Stimulated activated CD4-positive, alpha-beta T cell treated with anti-CD3 and anti-CD28 coated beads, Interleukin-15, amount 100 ng/mL, for 24 hours (primary cell): ENCODE measurements around the gene MVB12A.

ENCODE experiments used
- DNase-seq: peaks from one replicate; pipeline ENCODE4 v3.0.0-alpha.2; 2020

MVB12A gene

DNA sequence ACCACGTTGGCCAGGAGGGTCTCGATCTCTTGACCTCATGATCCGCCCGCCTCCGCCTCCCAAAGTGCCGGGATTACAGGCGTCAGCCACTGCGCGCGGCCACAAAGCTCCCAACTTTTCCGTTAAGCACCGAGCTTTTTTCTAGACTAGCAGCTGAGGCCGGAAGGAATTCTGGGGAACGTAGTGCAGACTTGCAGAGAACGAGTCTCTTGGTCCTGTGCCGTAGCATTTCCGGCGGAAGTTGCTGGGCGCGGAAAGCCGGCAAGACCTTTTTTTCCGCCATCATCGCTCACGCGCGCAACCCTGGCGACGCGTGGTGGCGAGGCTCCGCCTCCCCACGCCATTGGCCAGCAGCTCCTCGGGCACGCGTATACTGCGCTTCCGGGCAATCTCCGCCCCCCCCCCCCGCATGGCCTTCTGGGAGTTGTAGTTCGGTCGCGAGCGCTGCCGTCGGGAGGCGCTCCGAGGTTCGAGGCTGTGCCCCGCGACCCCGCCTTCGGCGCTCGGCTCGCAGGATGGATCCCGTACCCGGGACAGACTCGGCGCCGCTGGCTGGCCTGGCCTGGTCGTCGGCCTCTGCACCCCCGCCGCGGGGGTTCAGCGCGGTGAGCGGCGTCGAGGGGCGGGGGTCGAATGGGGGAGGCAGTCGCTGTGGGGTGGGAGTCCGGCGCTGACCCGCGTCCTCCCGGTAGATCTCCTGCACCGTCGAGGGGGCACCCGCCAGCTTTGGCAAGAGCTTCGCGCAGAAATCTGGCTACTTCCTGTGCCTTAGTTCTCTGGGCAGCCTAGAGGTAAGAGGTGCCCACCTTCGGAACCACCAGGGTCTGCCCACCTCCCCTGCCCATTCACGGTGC, at the start of gene MVB12A:
Gene MVB12A (plus strand): TSS at position 427 of the 854 bp plus-strand sequence. CDS start 89 bp downstream, at position 516.
- DNase-seq: peak; percentile 97

DNA sequence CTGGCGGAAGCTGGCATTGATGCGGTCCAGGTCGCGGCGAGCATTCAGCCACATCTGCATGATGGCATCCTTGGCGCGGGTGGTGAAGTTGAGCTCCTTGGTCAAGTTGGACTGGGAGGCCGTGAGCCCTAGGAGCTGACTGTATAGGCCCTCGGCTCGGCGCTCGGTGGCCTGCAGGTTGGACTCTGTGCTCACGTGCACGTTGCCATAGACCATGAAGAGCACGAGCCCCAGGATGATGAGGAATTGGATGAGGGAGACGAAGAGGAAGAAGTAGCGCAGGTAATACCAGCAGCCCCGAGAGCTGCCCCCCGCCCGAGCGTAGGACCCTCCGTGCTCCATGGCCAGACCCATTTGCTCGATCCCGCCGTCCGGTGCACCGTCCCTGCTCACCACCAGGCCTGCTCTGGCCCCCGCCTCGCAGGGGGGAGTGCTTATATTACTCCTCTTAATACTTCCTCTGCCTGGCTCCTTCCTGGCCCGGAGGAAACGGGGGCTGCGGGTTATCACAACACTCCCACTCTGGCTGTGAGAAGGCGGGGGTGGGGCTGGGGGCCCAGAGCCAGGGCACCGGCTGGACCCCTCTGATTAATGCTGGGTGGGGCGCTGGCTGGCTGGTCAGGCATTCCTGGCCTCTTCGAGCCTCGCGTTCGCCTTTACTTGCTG, 42.8 kb upstream of the MVB12A start, which contains the start of gene PLVAP:
Gene PLVAP (minus strand): TSS at position 408 of the 666 bp plus-strand sequence. CDS start 54 bp downstream, at position 354.
- no peak for DNase-seq

DNA sequence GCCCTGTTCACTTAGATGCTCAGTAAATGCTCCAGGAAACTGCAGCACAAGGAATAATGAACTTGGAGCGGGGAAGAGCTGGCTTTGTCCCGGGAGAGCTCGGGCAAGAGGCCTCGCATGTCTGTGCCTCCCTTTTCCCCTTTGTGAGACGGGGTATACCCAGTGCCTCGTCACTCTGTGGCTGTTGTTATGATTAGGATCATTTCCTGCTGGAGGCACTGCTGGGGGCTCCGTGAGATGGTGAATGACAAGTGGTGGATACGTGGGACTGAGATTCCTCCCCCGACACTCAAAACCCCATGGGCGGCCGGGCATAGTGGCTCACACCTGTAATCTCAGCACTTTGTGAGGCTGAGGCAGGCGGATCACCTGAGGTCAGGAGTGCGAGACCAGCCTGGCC, 41.6 kb upstream of the MVB12A start:
- no peak for DNase-seq

DNA sequence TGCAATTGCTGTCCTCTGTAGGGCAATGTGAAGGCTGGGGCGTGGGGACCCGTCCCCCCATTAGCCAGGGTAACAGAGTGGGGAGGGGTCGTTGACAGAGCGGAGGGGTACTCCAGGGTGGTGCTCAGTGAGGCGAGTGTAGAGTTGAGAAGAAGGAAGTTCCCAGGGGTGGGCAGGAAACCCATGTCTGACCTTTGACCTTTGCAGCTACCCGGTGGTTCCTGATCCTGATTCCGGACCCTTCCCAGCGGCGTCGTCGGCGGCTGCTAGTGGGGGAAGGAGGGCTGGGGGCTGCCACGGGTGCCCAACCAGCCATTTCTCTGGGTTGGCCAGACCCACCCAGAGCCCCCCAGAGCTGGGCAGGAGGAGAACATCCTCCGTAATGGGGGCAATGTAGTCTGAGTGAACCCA, 40.6 kb upstream of the MVB12A start:
- DNase-seq: no peak

DNA sequence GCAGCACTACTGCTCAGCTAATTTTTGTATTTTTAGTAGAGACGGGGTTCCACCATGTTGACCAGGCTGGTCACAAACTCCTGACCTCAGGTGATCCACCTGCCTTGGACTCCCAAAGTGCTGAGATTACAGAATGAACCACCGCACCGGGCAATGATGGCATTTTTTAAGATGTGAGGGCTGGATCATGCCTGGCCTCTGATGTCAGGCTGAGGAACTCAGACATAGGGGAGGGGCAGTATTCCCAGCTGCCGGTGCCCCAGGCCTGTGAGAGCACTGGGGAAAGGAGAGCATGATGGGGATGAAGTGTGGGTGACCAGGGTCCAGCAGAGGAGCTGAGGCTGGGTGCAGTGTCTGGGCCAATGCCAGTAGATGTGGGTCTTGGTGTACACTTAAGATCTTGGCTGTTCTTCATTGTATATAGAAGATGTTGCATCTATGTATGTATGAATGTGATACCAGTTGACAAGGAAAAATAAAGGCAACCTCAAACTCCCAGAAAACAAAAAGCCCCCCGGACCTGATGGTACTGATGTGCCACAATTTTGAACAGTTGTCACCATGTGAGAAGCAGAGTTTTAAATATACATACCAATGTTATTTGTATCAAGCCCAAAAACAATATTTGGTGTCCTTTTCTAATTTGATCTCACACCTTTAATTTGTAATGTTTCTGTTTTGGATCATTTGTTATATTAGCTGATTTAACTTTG, 39.3 kb upstream of the MVB12A start:
- DNase-seq: no peak

DNA sequence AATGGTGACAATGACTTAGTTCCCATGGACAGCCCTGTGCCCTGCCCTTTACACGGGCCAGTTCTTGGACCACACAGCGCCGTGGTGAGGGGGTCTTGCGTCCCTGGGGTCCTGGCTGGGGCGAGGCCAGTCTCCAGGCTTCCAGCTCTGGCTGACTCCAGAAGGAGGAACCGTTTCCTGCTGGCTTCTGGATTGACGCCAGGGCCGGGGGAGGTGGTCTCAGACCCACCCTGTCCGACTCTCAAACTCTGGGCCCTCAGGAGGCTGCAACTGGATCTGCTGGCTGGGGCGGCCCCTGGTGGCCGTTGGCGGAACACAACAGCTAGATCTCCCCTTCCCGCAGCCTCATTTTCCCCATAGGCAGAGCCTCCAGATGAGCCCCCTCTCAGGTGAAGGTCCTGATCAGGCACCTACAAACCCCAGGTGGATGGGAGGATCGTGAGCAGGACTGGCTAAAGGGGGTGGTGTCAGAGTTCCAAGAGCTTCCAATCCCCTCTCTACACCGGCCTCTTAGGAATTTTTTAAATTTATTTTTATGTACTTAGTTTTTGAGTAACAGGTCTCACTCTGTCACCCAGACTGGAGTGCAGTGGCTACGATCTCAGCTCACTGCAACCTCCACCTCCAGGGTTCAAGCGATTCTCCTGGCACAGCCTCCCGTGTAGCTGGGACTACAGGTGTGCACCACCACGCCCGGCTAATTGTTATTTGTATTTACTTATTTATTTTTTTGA, 33.8 kb upstream of the MVB12A start:
- peak; percentile 77 for DNase-seq

DNA sequence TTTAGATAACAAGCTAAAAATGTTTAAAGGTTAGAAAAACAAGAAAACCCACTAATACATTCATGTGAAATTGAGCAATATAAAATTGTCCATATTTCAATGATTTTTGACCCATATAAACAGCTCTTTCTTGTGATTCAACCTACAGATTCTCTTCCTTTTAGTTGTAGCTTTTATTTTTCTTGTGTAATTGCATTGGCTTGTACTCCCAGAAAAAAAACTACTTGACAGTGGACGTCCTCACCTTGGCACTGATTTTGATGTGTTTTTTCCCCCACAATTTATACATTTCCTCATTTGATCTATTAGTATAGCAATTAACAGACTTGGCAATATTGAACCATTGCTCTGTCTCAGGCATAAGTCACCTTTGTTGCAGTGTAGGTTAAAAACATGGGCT, 30.6 kb upstream of the MVB12A start:
- DNase-seq: no peak

DNA sequence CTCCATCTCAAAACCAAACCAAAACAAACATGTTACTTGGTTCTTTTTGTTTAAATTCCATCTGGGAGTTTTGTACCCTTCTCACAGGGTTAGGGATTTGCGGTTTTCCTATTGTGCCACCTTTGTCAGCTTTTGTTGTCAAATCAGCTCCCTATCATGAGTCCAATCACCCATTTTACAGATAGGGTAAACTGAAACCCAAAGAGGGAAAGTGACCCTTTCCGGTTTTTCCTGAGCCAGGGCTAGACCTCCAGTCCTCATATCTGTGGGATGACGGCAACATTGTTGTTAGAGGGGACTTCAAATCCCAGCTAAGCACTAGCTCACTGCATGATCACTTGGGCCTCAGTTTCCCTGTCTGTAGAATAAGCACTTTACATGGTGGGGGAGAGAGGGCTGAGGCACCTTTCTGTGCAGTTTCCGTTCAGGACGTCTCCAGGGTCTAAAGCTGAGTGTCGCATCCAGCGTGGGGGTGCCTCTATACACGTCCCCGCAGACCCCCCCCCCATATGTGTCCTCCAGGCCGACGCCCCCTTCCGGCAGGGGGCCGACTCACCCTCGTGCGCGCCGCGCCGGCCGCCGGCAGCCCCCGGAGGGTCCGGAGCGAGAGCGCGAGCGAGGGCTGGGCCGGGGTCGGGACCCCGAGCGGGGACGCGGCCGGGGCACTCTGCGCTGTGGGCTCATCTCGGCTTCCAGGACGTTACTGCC, 29.7 kb upstream of the MVB12A start:
- DNase-seq: no peak

DNA sequence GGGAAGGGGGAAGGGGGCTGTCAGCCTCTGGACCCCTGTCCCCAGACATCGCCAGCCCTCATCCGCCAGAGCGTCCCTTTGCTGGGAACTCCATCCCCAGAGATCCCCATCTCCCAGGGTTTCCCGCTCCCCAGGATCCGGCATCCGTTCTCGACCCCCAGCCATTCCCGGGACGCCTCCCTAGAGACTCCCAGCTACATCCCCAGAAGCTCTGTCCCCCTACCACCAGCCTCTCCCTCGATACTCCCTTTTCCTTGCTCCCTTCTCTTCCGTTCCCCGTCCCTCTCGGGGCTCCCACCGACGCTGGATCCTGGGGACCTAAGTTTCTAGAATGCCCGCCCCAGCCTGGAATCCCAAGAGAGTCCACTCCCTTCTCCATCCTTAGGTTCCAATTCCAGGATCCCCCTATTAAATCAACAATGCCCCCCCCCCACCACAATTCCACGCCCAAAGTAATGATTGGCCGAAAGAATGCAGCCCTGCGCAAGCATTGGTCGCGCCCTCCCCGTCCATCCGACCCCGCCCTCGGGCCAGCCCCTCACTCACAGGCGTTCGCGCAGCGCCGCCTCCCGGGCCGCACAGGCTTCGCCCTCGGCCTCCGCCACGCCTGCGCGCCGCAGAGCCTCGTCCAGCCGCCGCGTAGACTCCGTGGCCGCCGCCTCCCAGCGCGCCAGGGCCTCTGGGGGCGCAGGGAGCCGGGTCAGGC, 29.0 kb upstream of the MVB12A start:
- peak; percentile 96 for DNase-seq

DNA sequence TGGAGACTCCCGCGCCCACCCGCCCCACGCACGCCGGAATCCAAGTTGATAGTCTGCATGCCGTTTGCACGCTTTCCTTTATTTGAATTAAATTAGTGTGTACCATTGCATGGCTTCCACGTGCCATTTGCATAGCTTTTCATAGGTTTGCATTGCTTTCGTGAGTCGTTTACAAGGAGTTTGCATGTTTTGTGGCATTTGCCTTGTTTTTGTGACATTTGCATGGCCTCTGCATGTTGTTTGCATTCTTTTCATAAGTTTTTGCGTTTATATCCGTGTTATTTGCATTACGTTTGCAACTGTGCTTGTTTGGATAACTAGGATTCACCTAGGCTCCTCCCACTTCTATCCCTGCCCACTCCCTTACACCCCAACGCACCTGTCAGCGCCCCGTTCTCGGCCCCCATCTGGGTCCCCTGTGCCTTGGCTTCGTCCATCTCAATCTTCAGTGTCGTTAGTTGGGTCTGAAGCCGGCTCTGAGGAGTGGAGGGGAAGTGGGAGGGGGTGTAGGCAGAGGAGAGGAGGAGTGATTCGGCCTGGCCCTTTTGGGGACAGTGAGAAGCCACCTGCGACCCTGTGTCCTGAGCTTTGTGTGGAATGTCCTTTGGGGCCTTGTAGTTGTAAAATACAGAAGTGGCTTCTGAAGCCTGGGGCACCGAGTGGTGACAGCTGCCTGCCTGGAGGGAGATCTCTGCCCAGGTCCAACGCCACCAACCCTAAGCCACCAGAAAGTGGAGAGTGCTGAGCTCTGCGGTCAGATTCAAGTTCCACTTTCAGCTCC, 28.3 kb upstream of the MVB12A start:
- DNase-seq: peak; percentile 13

DNA sequence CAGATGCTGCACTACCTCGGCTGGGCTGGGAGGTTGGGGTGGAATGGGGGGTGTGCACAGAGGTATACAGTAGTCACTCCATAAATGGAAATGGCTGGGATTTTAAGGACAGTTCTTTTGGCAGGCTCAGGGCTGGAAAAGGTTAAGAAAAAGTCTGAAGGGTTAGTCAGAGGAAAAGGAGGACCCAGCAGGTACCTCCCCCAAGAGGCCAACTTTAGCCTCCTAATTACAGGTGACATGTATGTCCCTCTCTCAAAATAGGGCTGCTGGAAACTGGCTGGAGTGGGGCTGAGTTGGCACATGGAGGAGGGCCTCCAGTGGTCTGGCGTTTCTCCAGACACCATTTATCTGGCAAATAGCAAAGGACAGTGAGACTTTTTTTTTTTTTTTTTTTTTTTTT, 26.8 kb upstream of the MVB12A start:
- no peak for DNase-seq

DNA sequence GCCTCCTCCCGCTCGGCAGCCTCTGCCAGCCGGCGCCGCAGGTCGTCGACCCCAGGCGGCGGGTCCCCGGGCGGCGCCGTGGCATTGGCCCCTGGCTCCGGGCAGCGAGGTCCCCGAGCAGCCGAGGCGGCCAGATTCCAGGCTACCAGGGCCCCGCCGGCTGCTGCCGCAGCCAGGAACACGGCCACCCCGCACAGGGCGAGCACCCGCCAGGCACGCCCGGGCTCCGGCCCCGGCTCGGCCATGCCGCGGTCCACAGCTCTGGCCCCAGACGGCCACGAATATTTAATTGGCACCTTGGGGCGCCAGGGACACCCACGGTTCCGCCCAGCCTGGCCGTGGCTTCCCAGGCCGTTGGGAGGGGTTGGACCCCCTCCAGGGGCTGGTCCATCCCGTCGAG, 25.9 kb upstream of the MVB12A start, which contains the start of gene CCDC194:
Gene CCDC194 (minus strand): TSS at position 283 of the 400 bp plus-strand sequence. CDS start 38 bp downstream, at position 245.
- DNase-seq: no peak

DNA sequence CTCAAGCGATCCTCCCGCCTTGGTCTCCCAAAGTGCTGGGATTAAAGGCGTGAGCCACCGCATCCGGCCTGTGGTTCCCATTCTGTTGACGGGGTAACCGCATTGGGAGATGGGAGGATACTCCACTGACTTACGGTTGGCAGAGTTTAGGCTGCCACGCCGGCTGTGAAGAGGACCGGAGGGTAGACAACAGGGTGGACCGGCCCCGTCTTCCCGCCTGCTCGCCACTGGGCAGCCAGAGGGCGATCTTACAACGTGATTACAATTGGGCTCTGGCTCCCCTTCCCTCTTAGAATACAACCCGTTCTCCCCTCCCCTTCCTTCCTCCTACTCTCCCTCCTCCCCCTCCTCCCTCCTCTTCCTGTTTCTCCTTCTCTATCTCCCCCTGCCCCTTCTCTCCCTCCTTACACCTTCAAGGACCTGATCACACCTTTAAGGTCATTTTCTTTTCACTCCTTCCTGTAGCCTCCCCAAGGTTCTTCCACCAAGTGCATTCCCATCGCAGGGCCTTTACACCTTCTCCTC, 24.9 kb upstream of the MVB12A start:
- peak; percentile 88 for DNase-seq

DNA sequence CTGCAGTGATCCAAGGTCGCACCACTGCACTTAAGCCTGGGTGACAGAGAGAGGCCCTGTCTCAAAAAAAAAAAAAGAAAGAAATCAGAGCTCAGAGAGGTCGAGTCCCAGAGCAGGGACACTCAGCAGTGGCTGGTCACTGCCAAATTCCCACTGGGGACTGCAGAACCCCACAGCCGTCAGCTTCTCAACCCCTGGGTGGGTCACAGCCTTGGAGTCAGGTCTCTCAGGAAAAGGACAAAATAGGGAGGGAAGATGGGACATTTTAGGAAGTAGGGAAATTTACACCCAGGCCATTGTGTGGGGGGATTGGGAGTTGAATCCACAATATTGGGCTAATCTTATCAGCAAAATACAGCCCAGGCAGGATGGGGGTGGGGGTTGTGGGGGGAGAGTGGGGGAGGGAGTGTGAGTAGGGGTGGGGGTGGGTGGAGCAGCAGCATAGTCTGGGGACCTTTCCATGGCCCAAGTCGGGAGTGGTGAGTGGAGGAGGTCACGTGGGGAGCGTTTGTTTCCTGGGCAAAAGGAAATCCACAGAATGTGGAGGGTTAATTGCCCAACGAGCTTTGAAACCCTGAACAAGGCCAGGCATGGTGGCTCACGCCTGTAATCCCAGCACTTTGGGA, 20.8 kb upstream of the MVB12A start:
- DNase-seq: no peak

DNA sequence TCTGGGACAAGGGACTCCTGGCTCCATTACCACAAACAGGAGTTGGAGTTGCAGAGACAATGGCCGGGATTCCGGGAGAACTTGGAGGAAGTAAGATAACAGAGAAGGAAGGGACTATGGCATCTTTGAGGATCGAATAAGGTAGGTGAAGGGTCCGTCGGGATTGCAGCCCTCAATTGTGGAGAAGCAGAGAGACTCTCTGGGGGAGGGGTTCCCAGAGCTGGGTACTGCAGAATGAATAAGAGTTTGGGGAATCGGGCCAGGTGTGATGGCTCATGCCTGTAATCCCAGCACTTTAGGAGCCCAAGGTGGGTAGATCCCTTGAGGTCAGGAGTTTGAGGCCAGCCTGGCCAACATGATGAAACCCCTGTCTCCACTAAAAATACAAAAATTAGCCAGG, 18.2 kb upstream of the MVB12A start:
- no peak for DNase-seq

DNA sequence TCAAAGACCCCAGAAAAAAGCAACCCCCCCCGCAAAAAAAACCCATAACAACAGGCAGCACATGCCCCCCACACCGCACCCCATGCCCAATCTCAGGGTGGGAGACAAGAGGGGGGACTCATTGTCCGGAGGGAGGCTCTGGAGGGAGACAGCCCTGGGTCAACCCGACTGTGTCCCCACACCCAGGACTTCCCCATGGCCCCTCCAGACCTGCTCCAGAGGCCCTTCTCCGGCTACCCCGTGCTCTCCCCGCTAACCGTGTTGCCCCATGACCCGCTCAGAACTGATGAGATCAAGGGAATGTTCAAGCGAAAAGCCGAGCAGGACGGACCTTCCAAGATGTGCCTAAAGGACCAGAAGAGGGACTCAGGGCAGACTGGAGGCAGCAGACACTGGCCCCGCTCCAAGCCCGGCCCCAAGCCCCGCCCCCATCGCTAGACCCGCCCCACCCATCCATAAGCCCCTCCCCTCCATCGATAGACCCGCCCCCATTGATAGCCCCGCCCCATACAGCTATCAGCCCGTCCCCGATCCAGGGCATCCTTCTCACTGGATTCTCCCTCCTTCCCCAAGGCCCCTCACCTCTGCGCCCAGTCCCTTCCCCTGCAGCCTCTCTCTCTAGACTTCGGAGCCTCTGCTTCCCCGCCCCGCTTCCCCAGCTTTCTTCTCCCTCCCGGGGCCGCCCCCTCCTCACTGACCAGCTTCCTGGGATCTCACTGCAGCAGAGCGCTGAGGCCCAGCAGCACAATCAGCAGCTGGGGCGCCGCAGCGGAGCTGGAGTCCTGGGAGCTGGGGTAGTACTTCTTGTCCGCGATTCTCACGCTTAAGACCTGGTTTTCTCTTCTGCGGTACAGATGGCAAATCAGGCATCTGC, 16.6 kb upstream of the MVB12A start:
- peak; percentile 53 for DNase-seq

DNA sequence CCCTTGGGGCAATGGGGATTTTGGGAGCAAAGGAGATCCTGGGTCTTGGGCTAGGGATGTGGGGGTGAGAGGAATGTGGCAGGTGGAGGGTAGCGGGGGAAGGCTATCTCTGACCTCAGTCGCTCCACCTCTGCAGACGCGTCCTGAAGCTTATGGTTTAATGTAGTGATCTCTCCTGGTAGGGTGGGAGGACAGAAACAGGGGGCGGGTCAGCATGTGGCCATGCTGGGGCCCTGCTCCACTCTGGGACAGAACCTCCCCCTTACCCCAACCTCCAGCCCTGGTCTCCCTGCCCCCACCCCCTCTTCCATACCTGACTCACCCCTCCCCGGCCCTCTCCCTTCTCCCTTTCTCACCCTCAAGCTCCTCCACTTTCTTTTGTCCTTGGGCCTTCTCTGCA, 15.8 kb upstream of the MVB12A start:
- DNase-seq: no peak

DNA sequence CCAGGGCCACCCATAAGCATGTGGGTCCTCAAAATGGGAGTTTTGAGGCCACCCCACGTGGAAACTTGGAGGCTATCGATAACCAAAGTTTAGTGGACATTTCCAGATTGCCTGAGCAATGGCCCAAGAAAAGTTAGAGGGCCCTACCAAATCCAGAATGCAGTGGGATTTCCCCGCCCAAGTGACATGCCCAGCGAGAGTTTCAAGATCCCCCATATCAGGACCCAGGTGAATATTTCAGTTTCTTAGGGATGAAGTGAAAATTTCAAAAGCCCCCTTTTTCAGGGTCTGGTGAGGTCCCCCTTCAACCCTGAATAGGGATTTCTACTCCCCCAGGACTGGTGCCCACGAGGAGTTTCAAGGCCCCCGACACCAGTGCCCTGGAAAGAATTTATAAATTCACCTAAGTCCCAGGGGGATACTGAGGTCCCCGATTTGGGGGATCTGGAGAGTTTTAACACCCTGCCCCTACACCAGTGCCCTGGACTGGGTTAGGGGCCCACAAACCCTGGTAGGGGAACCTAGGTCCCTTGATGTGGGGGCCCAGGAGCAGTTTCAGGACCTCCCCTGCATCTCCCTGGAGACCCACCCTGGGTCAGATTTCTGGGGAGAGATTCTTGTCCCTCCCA, 15.1 kb upstream of the MVB12A start:
- DNase-seq: no peak
